Osteocyte (in vitro differentiated cells): Measurements from ENCODE around the gene DEF6. TPM values are rescaled to one million over a fixed set of nuclear protein-coding genes. Genes with fewer than 3 reads are reported as not detected.

ENCODE experiments used
- DNase-seq: peaks from one replicate; pipeline ENCODE4 v3.0.0; 2021; ENCODE audit warnings: mixed read lengths; ENCODE audit not compliant: unreplicated experiment; ENCODE audit errors: extremely low spot score
- H3K27ac Mint-ChIP-seq: one replicate; pipeline ENCODE4 v1.8.0; 2021; ENCODE audit warnings: mild to moderate bottlenecking, mixed read lengths; ENCODE audit not compliant: unreplicated experiment
- H3K27me3 Mint-ChIP-seq: one replicate; pipeline ENCODE4 v1.8.0; 2021; ENCODE audit warnings: mixed read lengths; ENCODE audit not compliant: unreplicated experiment
- H3K36me3 Mint-ChIP-seq: one replicate; pipeline ENCODE4 v1.8.0; 2021; ENCODE audit warnings: mixed read lengths; ENCODE audit not compliant: unreplicated experiment
- H3K4me1 Mint-ChIP-seq: one replicate; pipeline ENCODE4 v1.8.0; 2021; ENCODE audit warnings: mixed read lengths; ENCODE audit not compliant: unreplicated experiment
- H3K4me3 Mint-ChIP-seq: one replicate; pipeline ENCODE4 v1.8.0; 2021; ENCODE audit warnings: mild to moderate bottlenecking, moderate library complexity, mixed read lengths; ENCODE audit not compliant: unreplicated experiment
- H3K9me3 Mint-ChIP-seq: one replicate; pipeline ENCODE4 v1.8.0; 2021; ENCODE audit warnings: mixed read lengths; ENCODE audit not compliant: unreplicated experiment
- total RNA-seq: library from RNA; stranded (reverse); gene quantifications from 2 replicates; pipeline ENCODE4 v1.2.1, GENCODE V29; 2021
- TF ChIP-seq, protein P1 (sequence below): fragments of 200-600 bp; sonication (generic); IDR thresholded peaks from 2 replicates; pipeline ENCODE4 v1.5.0; 2021; ENCODE audit warnings: antibody characterized with exemption, mild to moderate bottlenecking, moderate library complexity

Gene DEF6
- total RNA-seq, 1 donor from 2014 or later: 0.59 TPM

DNA sequence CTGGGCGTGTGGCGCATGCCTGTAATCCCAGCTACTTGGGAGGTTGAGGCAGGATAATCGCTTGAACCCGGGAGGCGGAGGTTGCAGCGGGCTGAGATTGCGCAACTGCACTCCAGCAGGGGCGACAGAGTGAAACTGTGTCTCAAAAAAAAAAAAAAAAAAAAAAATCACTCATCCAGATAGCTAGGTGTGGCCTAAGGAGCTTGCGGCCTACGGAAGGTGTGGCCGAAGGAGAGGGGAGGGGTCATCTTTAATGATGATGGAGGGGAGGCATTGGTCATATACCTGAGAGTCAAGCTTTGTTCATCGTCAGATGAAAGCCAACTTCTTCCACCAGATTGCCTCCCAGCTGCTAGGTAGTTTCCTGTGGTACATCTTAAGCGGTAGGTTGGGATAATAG is 43.9 kb downstream of the DEF6 start:
- DNase-seq: no peak
- no peak overlapping the region for H3K4me3 Mint-ChIP-seq

DNA sequence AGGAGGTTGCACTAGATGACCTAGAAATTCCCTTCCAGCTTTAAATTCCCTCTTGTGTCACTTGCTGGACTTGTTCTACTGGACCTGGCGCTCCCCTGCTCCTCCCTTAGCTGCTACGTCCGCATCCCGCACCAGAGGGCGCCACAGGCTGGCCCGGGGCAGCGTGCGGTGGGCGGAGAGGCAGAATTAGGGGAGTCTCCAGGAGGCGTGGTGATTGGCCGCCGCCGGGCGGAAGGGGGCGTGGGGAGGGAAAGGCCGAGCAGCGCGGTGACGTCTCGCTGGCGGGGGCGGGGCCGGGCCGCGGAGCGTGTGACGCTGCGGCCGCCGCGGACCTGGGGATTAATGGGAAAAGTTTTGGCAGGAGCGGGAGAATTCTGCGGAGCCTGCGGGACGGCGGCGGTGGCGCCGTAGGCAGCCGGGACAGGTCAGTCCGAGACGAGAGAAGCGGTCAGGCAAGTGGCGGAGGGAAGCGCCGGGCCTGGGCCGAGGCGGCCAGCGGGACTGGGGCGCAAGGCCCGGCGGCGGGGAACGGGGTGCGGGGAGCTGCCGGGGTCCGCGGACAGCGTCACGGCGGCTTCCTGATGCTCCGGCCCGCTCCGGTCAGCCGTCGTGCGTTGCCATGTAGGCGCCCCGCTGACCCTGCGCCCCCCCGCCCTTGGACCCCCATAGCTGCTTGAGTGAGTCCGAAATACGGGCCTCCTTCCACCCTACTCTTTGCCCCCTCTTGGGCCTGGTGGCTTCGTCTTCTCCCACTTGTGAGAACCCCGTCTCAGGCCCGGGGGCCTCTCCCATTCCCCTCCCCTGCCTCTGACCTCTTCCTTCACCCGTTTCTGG is 44.9 kb downstream of the DEF6 start, which contains the start of gene PPARD:
PPARD (plus strand) TSS at position 301 of the 834 bp plus-strand sequence. CDS start 68,530 bp downstream, outside the sequence.
- Mint-ChIP-seq H3K36me3 (peaks cover 6% of the 10 kb centered on the region), H3K27ac (peak within 1 kb of the TSS; percentile 95), H3K27me3 (peaks cover 14% of the 10 kb centered on the region), H3K4me3 (peak within 1 kb of the TSS; percentile 96), H3K4me1 (peaks cover 23% of the 10 kb centered on the region), H3K9me3 (no peaks in the 10 kb centered on the region)
- peak; percentile 100 for DNase-seq
- TF ChIP-seq, protein P1, sequence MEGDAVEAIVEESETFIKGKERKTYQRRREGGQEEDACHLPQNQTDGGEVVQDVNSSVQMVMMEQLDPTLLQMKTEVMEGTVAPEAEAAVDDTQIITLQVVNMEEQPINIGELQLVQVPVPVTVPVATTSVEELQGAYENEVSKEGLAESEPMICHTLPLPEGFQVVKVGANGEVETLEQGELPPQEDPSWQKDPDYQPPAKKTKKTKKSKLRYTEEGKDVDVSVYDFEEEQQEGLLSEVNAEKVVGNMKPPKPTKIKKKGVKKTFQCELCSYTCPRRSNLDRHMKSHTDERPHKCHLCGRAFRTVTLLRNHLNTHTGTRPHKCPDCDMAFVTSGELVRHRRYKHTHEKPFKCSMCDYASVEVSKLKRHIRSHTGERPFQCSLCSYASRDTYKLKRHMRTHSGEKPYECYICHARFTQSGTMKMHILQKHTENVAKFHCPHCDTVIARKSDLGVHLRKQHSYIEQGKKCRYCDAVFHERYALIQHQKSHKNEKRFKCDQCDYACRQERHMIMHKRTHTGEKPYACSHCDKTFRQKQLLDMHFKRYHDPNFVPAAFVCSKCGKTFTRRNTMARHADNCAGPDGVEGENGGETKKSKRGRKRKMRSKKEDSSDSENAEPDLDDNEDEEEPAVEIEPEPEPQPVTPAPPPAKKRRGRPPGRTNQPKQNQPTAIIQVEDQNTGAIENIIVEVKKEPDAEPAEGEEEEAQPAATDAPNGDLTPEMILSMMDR: peak; percentile 99

More for the DNA sequence above, 43.9 kb downstream of the DEF6 start:
- H3K36me3 Mint-ChIP-seq: peaks cover 3% of the 10 kb centered on the region
- H3K27me3 Mint-ChIP-seq: peaks cover 23% of the 10 kb centered on the region
- H3K4me1 Mint-ChIP-seq: peaks cover 23% of the 10 kb centered on the region
- H3K9me3 Mint-ChIP-seq: no peaks in the 10 kb centered on the region
- TF ChIP-seq, protein P1: no peak
- no peak overlapping the region for H3K27ac Mint-ChIP-seq

DNA sequence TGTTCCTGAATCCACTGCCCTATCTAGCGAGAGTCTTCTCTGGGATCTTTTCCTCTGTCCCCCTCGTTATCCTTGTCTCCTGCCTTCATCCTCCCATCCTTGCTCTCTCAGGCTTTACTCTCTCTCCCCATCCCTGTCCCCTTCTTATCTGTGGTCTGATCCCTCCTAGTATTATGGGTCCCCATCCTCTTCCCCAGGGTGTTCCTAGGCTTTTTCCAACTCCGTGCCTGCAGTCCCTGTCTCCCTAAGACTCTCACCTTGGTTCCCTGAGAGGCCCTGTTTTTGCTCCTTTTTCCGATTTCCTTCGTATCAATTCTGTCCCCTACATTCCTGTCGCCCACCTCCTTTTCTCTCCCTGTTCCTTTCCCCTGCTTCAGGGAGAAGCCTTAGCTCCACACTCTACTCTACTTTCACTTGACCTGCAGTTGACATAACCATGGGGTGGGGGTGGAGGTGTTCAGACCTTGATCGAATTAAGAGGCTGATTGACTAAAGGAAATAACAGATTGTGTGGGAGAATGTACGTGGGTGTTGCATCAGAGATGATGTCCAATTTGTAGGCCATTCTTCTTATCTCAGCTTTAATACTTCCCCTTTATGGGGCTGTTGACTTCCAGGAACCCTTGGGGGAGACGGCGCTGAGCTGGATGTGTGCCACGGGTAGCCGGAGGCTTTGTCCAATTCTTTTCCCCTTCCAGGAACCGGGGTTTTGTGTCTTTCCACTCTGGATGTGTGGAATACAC is 45.6 kb downstream of the DEF6 start:
- H3K4me3 Mint-ChIP-seq: peak overlapping the region; percentile 96
- H3K9me3 Mint-ChIP-seq: no peaks in the 10 kb centered on the region
- peaks cover 23% of the 10 kb centered on the region for H3K4me1 Mint-ChIP-seq
- DNase-seq: no peak
- H3K27ac Mint-ChIP-seq: peak overlapping the region; percentile 90
- H3K27me3 Mint-ChIP-seq: peaks cover 6% of the 10 kb centered on the region
- H3K36me3 Mint-ChIP-seq: peaks cover 7% of the 10 kb centered on the region
- TF ChIP-seq, protein P1: no peak

DNA sequence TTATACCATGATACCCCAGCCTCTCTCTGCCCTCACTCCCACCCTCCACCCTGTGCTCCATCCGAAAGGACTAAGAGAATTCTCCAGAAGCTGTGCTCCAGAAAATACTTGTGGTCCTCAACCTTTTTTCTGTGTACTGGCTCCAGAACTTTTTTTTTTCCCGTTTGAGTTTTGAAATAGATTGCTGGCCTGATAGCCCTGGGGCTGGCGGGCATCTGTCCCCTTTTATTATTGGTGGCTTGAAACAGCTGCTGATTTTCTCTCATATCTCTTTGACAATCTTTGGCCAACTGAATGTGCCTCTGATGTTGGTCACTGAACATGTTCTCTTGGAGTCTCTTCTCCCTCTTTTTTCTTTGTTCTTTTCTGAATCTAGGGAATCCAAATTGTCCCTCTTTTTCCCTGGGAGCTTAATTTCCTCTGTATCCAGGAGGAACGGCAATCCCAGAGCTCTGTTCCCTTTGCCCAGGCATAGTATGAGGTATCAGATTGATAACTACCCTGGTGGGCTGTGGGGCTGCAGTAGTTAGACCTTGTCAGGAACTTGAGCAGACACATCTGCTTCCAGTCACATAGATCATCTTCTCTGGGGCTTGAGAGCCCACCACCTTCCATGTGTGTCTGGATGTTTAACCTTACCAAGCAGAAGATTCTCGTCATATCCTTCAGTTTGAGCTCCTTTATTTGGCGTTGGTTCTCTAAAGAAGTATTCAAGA is 46.4 kb downstream of the DEF6 start:
- Mint-ChIP-seq H3K9me3 (no peaks in the 10 kb centered on the region), H3K36me3 (peaks cover 12% of the 10 kb centered on the region), H3K27me3 (peaks cover 2% of the 10 kb centered on the region), H3K4me3 (peak overlapping the region; percentile 96), H3K27ac (peak overlapping the region; percentile 29), H3K4me1 (peaks cover 23% of the 10 kb centered on the region)
- no peak for DNase-seq
- TF ChIP-seq, protein P1: no peak
